ENCODE data around the gene VAT1L.

Gene VAT1L

DNA sequence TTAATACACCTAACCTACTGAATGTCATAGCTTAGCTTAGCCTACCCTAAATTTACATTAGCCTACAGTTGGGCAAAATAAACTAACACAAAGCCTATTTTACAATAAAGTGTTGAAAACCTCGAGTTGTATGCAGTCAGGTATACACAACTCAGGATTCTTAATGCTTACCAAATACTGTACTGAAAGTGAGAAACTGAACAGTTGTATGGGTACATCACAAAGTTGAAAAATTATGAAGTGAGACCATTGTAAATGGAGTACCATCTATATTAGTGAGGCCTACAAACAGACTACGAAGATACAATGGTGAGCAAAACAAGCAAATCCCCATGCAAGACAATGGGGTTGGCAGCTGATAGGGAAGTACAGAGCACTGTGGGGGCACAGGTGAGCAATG lies 79.7 kb downstream of the VAT1L start:
- no peak for DNase-seq (ENCODE audit: low read depth, low spot score)

GRCh38 chr16:77868478-77868877 lies 80.1 kb downstream of the VAT1L start:
- DNase-seq (ENCODE audit: low read depth, low spot score), result no peak

DNA sequence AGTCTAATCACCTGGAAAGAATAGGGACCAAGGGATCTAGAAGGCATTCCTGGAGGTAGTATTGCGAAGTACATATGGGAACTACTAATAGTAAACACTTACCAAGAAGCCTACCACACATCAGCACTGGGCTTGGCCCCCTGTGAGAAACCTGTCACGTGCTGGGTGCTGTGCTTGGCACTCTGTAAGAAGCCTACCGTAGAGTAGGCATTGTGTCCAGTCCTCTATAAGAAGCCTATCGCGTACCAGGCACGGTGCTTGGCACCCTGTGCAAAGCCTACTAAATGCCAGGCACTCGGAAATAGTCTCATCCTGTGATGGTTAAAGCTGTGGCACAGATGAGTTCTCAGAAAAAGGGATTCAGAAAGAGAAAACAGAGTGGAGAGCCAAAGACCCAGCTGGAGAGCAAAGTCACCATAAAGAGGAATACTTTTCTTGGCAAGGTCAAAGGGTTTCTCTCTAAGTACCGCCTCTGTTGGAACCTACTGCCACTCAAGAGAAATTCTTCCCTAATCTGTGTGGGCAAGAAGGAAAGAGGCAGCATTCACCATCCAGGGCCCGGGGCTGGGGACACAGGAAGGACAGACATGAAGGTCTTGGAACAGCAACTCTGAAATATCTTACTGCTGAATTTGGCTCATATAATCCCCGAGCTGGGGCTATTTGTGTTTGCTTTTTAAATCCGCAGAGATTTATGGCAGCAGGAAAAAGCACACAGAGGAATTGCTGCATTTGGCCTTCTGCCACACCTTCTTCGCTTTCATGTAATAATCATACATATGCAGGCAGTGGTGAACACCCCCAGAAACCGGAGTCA lies 81.8 kb downstream of the VAT1L start:
- no peak for DNase-seq (ENCODE audit: low read depth, low spot score)

- no peak for DNase-seq (ENCODE audit: low read depth, low spot score)
Measured at GRCh38 chr16:77871932-77872331, 83.6 kb downstream of the VAT1L start.

DNA sequence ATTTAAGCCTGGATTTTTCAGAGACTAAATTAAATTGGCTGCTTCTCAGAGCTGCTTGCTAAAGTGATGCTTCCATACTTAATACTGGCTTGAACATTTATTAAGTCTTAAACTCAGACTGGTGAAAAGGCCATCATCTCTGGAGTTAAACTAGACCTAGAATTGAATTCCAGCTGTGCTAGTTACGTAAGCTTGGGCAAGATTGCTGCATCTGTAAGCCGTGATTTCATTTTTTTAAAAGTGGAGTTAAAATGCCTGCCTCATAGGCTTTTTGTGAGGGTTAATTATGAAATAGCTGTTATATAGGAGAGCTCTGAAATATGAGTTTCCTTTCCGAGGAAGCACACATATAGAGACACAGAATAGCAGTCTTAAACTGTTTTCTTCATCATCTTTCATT lies 84.7 kb downstream of the VAT1L start:
- DNase-seq (ENCODE audit: low read depth, low spot score), result no peak

DNA sequence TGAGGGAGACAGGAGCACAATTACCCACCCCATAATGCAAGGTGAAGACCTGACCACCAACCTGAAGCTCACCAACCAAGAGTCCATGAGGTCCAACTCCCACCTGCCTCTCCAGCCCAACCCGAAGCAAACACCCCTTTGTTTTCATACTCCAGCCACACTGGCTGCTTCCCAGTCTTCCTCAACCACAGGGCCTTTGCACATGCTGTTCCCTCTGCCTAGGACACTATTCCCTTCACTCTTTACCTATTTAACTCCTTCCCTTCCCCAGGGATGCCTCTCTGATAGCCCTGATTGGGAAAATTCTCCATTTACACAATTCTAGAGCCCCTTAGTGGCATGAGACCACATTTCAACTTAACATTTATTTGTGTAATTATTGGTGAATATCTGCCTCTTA lies 86.0 kb downstream of the VAT1L start:
- DNase-seq (ENCODE audit: low read depth, low spot score), result no peak

- DNase-seq (ENCODE audit: low read depth, low spot score), result no peak
Measured at GRCh38 chr16:77876776-77877175, 88.4 kb downstream of the VAT1L start.

DNA sequence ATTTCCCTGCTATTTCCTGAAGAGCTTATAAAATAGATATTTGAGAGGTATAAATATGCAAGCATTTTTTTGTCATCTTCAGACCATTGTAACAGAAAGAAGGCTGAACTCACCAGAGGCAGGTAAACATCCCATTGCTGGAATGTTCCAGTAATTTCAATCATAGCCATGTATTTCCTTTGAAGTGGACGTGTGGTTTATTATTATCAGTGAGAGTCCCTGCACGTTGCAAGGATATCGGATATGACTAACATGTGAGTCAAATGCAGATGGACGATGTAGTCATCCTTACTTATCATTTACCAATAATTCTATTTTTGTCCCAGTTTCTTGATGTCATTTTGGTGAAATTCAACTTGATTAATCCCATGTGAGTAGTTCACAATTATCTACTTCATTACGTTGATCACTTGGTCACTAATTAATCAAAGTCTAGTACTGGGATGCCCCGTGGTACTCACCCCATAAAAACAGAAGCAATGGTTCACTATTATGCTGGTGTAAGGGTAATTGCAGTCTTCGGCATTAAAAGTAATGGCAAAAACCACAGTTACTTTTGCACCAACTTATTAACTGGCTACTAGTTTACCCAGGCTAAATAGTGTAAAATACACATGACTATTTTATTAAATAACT lies 89.5 kb downstream of the VAT1L start:
- DNase-seq (ENCODE audit: low read depth, low spot score), result no peak

- DNase-seq (ENCODE audit: low read depth, low spot score), result no peak
Measured at GRCh38 chr16:77881355-77882030, 93.1 kb downstream of the VAT1L start.

GRCh38 chr16:77882358-77882757 lies 94.0 kb downstream of the VAT1L start:
- no peak for DNase-seq (ENCODE audit: low read depth, low spot score)

DNA sequence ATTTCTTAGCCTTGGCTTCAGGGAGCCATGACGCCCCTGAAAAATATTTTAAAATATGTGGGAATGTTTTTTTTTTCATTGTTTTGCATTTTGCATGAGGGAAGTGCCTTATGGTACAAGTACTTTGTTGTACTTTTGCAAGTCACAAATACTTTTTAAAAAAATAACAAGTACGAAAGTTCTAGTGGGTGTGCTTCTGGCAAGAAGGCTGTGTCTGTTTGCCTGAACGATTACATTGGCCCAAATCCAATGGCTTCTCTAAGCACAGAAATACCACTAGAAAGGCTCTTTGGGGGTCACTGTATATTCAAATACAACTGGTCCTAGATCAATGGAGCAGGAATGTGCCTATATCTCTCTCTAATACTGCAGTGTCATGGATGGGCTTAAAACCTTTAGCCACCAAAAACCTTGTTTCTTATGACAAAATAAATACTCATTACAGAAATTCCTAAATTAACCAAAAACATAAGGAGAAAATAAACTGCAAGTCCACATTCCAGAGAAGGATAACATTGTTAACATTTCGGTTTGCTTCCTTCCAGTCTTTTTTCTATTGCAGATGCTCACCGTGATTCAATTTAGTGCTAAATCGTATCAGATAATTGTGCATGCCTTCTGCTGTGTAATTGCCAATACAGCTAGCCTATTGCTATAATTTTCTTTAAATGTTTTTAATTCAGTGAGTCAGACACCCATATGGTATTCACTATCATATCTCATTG lies 97.4 kb downstream of the VAT1L start:
- no peak for DNase-seq (ENCODE audit: low read depth, low spot score)

GRCh38 chr16:77888871-77889270 lies 100.5 kb downstream of the VAT1L start:
- DNase-seq (ENCODE audit: low read depth, low spot score), result no peak

GRCh38 chr16:77890075-77890474 lies 101.7 kb downstream of the VAT1L start:
- no peak for DNase-seq (ENCODE audit: low read depth, low spot score)

GRCh38 chr16:77894162-77894561 lies 105.8 kb downstream of the VAT1L start:
- no peak for DNase-seq (ENCODE audit: low read depth, low spot score)

DNA sequence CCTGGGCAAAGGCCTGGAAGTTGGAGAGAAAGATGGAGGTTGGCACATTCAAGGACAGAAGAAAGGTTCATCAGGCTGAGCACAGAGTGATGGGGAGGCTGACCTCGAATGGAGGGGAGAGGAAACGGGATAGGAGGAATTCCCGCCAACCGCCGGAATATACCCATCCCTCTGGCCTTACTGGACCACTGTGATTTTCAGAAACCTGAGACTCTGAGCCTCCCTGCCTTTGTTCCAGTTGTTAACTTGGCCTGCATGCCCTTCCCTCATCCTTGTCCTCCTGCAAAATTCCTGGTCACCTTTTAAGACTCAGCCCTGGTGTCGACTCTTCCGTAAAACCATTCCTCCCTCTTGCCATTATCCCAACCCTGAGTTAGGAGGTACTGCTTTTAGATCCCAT lies 107.6 kb downstream of the VAT1L start:
- DNase-seq (ENCODE audit: low read depth, low spot score), result no peak

DNA sequence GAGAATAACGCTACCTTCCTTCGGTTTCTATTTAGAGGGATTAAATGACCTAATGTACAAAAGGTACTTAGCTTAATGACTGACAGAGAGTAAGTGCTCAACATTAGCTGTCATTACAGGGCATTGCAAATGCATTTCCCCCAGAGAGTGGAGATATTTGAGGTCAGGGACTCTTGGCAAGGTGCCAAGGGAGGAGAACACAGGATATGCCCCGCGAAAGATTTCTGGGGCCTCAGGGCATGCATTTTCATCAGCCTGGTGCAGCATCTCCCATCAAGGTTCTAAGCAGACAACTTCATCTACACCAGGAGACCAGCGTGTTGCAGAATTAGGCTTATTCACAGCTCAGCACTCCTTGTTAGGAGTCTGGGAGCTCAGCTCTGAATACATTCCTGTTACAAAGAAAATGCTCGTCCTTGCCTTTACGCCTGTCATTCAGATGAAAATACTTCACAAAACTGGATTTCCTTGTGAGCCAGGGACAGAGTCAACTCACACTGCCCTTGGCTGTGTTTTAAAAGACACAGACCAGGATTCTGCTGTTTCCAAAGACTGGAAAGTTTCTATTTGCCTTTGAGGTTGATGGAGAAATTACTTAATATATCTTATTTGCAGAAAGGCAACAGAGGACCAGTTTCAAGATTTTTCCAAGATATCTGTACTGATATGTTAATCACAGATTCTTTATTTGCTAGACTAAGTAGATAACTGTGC lies 108.2 kb downstream of the VAT1L start:
- DNase-seq (ENCODE audit: low read depth, low spot score), result no peak

- DNase-seq (ENCODE audit: low read depth, low spot score), result no peak
Measured at GRCh38 chr16:77897129-77897437, 108.7 kb downstream of the VAT1L start.

GRCh38 chr16:77897831-77898605 lies 109.7 kb downstream of the VAT1L start:
- DNase-seq (ENCODE audit: low read depth, low spot score), result no peak

GRCh38 chr16:77898671-77899211 lies 110.4 kb downstream of the VAT1L start:
- no peak for DNase-seq (ENCODE audit: low read depth, low spot score)

- no peak for DNase-seq (ENCODE audit: low read depth, low spot score)
Measured at GRCh38 chr16:77899416-77899815, 111.1 kb downstream of the VAT1L start.
